CD1c-positive myeloid dendritic cell (primary cell): Measurements from ENCODE around the gene EXD3.
"Not testable (repeated sequence)": the region's sequence is repeated elsewhere in the genome, so short reads cannot be mapped to it uniquely, and the experiment has no call there.

ENCODE experiments used
- DNase-seq: peaks from one replicate; pipeline ENCODE4 v3.0.0-alpha.2; 2016; ENCODE audit errors: extremely low spot score

Gene EXD3, protein sequence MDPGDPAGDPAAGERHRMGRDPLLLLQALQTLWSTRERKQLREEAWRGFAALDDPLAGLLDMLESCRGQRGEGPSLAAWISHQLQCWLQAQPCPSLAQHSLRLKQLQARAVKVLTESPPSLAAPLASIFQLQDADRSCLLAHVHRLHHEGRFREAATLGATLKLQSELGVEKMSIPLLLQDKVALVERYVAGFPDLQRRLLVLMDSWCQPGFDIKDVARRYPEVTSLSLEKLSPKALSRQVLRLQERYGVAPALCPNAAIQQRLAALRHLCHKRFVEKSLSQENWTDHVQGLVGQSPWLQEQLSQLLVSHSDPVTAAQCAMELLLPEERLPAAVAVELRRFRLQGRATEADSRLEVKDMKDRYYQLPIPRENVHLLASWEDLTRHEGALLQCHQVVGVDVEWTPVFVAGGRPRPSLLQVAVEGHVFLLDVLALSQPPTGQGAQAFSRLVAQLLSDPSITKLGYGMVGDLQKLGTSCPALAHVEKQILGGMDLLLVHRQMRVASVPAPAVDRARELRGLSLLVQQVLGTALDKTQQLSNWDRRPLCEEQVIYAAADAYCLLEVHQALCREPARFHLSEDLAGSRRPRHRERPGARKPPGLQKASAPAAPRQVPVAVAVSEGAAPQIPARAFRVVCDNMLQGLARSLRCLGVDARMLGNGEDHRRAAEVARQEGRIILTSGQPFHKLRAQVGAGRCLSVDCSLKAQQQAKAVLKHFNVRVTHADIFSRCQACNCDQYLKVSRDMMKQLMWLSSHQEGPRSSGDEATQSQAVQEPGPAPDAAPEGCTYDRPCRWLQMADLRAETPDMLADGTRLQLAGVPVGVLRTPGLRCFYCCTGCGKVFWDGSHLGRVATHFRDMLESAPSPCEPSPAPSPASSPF

DNA sequence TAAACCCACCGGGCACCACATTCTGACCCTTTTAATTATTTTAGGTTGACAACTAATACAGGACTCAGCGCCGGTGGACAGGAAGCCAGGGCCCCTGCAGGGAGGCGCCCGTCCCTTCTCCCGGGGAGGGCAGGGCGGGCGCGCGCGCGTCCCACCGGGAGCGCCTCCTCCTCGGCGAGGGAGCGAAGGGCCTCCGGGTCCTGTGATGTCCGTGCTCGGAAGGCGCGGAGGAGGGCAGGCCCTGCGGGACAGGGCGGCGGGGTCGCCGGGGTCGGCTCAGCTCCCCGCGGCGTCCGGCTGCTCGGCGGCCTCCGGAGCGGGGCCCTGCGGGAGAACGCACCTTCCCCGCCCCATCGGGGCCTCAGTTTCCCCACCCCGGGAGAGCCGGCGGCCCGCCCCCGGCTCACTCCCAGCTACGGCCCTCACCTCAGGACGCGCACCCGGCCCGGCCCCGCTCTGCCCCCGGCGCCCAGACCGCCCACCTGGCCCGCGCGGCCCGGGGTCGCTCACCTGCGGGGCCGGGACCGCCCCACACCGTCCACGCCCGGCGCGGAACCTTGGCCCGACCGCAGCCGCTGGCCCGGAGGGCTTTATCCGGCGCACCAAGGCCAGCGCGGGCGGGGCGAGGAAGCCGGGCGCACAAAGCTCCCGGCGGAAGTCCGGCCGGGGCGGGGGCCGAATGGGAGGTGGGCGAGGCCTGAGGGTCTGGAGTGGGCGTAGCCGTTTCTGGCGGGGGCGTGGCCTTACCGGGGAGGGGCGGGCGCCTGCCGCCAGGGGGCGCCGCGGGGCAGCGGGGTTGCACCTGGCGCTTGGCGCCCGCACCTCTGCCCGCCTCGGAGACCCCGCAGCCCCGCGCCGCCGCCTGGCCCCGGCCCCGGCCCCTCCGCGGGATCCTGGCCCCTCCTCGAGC is at the start of gene EXD3, which contains the start of gene NOXA1:
TSS of gene EXD3 (minus strand) at position 559 of the 910 bp plus-strand sequence. CDS start 27,805 bp downstream, outside the sequence.
TSS of gene NOXA1 (plus strand) at position 790 of the 910 bp plus-strand sequence. CDS start 137 bp downstream, outside the sequence.
- DNase-seq = peak; percentile 97

DNA sequence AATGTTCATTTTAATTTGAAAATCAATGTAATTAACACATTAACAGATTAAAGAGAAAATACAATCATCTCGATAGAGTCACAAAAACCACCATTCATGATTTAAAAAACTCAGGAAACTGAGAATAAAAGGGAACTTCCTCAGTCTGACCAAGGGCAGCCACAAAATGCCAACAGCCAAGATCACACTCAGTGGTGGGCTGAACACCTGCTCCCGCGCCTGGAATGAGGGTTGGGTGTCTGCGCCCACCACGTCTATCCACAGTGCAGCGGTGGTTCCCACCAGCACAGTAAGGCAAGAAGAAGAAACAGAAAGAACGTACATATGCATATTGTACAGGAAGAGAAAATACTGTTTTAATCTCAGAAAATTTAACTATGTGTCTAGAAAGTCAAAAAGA is 47.8 kb upstream of the EXD3 start:
- peak; percentile 18 for DNase-seq

DNA sequence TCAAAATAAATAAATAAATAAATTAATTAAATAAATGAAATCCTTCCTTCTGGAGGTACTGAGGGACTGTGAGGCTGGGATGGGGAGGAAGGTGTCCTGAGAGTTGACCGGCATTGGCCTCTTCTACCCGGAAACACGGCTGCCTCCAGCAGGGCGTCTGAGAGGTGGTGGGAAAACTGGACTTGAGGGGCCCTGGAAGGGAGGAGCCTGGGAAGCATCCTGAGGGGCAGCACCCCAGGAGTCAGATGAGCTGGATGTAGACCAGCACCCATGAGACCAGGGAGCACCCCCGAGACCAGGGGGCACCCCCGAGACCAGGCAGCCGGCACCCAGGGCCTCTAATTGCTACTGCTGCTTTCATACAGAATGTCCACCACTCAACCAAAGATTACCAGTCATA is 44.9 kb upstream of the EXD3 start:
- DNase-seq = no peak

DNA sequence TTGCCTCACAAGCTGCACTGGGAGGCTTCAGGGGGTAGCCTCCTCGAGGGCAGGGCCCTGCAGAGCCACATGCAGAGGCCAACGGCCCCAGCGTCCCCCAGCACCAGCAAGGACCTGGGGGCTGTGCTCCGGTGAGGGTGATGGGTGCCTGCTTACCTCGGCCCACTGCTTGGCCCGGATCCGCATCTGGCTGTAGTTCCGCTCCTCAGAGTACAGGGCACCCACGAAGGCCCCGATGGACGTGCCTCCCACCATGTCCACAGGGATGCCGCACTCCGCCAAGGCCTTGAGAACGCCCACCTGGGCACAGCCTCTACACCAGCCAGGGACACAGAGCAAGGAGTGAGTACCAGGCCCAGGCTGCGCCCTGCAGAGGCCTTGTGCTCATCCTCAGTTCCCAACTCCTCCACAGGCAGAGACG is 44.2 kb upstream of the EXD3 start:
- DNase-seq = no peak

DNA sequence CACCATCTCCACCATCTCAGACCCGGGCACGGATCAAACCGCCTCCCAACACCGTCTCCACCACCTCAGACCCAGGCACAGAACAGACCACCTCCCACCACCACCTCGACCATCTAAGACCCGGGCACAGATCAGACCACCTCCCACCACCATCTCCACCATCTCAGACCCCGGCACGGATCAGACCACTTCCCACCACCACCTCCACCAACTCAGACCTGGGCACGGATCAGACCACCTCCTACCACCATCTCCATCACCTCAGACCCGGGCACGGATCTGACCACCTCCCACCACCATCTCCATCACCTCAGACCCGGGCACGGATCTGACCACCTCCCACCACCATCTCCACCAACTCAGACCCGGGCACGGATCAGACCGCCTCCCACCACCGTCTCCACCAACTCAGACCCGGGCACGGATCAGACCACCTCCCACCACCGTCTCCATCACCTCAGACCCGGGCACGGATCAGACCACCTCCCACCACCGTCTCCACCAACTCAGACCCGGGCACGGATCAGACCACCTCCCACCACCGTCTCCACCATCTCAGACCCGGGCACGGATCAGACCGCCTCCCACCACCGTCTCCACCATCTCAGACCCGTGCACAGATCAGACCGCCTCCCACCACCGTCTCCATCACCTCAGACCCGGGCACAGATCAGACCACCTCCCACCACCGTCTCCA is 43.6 kb upstream of the EXD3 start:
- not testable (repeated sequence) for DNase-seq

DNA sequence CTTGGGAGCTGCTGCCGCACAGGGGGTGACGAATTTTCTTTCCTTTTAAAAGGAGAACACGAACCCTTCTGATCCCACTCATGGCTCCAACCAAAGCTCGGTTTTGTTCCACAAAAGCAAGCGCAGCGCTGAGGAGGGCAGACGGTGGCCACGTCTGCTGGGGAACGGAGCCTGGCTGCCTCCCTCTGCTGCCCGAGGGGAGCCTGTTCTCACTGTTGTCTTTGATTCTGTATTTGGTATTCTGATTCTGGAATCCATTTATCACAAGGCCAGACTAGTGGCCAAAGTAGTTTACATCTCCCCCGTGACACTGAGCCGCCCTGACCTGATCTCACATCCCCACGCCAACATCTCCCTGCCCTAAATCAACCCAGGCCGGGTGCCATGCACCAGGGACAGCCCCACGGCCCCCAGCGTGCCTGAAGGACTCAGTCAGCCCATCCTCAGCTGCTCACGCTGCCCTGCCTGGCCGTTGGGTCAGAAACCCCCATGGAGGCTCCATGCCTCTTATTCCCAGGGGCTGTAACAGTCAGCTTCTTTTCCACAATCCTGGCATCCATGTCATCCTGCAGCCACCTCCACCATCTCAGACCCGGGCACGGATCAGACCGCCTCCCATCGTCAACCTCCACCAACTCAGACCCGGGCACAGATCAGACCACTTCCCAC is 42.9 kb upstream of the EXD3 start:
- no peak for DNase-seq

DNA sequence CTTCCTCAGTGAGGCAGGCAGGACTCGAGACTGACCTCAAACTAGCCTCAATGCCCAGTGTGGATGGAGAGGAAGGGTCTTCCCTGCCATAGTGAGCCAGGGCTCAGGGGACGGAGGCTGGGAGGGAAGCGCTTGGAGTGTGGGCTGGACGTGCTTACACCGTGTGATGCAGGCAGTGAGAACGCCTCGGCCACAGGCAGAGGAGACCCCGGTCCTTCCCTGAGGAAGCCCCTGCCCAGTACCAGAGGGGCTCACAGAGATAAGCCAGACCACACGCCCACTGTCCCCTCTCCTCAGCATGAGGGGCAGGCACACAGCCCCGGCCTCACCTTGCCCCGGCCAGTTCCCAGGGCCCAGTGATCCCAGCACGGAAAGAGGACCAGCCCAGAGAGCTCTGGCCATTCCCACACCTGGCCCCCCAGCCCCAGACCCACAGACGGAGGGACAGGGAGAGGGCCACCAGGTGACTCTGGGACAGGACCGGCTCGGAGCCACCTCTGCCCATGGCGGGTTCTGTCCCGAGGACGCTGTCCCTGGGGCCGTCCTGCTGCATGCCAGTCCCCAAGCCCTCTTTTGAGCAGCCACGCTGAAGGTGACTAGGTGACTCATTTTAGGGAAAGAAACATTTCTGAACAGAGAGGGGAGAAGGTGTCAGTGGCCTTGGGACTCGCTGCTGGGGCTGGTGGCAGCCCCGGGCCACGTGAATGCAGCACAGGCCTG is 42.2 kb upstream of the EXD3 start:
- DNase-seq = no peak

DNA sequence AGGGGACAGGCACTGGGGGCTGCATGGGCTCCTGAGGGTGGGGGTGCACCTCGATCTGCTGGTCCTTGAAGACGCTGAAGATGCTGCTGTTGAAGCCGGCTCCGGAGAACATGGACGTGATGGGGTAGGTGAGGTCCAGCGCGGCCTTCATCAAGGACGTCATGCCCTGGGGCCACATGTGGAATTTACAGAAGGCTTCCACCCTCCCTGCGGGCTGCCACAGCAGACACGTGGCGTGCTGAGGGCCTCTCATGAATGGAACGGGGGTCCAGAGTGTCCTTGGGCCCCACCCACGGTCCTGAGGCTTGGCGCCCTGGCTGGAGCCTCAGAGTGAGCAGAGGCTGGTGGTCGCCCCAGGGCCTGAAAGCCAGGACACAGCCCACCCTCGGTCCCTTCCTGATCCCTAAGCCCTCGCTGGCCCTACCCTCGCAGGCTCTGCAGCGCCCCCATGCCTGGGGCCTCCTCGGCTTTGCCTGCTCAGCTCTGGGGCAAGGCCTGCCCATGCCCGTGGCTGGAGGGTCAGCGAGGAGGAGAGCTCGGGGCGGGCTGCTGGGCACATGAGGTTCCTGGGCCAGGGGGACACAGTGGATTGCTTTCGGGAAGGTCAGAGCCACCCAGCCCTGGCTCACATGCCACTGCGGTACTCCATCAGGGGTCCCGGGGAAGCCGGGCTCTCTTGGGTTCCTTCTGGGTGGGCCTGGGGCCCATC is 41.5 kb upstream of the EXD3 start:
- no peak for DNase-seq

DNA sequence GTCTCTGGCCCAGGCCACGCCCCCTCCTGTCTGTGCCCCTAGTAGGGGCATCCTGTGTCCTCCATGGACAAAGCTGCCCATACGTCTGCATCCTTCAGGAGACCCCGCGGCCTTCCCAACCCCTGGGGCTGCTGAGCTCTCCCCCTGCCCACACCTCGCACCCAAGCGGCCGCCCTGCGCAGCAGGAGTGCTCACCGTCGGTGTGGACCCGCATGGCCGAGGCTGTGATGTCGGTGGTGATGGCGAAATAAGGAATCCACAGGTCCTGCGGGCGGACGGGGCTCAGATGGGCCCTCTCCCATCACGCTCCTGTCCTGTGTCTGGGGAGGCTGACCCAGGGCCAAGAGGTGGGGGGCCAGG is 40.9 kb upstream of the EXD3 start:
- no peak for DNase-seq

DNA sequence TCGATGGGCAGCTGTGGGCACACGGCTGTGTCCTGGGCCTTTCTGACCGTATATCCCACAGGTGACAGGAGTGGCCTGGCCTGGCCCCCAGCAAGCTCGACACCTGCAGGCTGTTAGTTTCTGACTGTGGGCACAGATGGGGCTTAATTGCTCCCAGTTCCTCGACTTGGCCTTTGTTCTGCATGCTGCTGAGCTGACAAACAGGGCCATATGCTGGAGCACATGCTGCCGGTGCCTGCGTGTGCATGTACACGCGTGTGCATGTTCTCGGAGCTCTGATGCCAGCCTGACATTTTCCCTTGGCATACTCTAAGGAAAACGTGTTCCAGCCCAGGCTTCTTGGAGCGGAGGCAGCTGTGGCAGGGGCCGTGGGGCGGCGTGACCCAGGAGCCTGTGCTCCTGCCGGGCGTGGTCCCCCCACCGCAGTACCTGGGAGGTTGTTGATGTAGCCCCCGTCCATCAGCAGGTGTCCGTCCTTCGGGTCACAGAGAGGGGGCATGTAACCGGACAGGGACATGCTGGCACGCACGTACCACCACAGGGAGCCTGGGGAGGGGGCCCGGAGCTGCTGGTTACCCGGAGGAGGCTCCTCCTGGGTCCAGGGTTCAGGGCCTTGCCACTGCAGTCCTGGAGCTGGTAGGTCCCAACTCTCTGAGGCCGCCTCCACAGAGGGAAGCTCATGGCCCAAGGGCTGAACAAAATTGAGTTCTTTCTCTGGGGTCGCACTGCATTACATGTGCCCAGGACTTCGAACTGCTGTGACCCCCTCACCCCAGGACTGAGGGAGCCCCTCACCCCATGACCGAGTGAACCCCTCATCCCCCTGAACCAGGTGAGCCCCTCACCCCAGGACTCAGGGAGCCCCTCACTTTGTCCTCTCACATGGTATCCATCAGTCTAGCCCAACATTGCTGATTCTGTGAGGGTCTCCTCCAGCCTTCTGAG is 40.3 kb upstream of the EXD3 start:
- DNase-seq = no peak

DNA sequence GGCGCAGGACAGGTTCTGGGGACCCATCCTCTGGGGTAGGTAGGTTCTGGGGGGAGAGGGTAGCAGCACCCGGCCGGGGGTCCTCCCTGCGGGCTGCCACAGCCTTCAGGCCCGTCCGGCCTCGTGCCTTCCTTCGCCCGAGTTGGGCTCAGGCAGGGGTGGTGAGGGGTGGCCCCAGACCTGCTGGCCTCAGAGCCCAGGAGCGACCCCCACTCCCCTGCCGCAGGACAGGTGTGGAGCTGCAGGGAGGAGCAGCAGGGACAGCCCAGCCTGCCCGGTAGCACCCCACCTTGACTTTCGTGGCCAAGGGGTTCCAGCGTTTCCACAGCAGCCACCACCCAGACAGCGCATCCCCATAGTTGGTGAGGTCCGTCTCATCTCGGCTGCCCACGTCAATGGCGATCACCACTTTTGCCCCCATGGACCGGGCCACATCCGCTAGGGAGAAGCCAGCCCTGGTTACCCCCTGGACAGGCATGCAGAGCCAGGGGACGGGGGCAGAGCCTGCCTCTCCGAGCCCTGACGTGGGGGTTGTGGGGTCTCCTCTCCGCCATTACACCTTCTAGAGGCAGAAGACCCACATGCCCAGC is 39.5 kb upstream of the EXD3 start:
- DNase-seq = no peak

DNA sequence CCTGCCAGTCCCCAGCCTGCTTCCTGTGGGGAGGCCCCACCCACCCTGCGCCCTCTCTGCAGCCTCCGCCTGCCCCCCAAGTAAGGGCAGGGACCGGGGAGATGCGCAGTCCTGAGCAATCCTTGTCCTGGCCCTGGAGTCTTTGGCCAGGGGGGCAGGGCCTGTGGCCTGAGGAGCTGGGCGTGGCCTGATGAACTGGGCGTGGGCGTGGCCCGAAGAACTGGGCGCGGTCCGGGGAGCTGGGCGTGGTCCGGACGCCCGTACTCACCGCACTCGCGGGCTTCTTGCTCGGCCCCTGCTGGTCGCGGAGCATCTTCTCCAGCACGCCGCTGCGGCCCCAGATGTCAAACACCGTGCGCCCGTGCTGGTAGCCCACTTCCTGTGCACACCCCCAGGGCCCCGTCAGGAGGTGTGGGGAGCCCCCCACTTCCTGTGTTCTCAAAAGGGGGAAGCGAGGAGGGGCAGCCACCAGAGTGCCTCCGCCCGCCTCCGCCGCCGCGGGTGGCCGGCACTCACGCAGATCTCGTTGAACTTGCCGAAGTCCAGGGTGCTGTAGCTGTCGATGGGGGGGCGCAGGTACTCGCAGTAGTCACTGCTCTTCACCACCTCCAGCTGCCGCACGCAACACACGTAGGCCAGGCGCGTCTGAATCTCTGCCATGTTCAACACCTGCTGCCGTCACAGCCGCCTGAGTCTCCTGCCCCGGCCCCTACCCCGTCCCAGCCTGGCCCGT is 38.9 kb upstream of the EXD3 start:
- DNase-seq = peak; percentile 93

DNA sequence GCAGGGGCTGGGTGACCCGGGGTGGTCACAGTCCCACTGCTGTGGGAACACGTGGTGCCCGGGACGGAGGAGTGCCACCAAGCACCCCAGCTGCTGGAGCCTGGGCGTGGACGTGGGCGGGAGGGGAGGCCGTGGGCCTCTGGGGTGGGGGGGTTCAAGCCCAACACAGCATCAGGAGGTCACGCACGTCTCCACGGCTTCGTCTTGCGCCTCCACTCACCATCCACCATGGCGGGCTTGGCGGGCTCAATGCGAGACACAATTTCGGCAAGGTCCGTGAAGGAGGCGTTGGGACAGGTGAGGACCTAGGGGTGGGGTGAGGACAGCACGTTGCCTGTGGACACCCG is 38.3 kb upstream of the EXD3 start:
- no peak for DNase-seq

DNA sequence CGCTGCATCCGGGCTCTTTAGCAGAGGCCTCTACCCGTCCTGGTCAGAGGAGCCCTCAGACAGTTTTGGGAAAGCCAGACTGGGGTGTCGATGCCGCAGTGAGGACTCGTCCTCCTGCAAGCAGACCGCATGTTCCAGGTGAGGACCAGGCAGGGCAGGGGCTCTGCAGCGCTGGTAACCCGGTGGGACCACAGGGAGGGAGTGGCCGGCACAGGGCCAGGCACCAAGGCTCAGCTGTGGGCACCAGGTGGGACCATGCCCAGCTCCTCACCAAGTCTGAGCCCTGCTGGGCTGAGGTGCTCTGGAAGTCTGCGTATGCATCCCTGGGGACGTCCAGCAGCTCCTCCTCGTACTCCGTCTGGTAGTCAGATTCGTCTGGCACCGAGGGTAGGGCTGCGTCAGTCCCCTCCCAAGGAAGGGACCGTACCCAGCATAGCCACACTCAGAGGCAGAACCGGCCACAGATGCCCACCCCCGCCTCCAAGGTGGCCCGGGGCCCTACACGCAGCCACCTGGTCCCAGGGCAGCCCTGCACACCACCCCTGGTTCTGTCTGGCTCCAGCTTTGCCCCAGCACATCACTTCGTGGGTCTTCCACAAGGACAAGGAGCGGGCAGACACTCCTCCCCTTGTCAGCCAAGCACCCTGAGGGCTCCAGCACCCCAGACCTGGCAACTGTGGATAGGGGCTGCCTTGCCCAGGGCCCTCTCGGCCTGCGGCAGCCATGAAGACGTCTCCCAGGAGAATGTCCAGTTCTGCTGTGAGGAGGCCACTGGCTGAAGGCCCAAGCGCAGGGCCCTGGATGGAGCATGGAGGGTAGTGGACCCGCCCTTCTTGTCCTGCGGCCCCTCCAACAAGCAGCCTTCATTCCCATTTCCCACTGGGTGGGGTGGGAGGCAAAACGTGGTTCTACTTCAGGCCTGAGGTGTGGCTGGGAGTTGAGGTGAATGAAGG is 37.7 kb upstream of the EXD3 start:
- DNase-seq = no peak

DNA sequence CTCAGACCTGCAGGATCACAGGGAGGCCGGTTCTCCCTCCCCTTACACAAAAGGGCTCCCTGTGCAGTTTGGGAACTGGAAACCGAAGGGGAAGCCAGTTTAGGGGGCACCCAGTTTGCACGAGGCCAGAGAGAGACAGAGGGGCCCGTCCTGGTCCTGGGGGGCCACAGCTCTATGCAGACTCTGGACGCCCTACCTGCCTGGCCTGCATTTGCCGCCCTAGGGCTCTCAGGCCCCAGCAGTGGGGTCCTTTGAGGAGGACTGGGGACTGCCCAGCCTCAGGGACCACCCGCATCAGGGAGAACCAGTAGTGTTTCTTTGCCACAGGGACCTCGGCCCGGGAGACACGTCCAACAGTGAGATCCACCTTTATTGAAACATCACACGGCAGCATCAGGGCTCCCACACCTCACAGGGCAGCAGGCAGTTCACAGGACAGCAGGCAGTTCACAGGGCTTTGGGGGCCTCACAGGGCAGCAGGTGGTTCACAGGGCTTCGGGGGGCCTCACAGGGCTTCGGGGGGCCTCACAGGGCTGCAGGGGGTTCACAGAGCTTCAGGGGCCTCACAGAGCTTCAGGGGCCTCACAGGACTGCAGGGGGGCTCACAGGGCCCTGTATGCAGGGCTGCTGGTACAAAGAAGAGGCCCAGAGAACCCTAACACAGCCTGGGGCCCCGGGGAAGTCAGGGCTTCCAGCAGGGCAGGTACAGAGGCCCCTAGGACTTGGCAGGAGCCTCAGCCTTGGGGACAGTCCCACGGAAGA is 36.8 kb upstream of the EXD3 start:
- no peak for DNase-seq
